ENCODE measurements around the gene CLMP. TPM values are rescaled to one million over a fixed set of nuclear protein-coding genes. Genes with fewer than 3 reads are reported as not detected.

CLMP gene
- total and polyA plus RNA-seq, 9 of the 15 experiments (the other 6 are each of a cell fraction or from before 2014, with no cell fraction given) = 0.02 to 0.15 (median 0.03) TPM; not detected in 6

DNA sequence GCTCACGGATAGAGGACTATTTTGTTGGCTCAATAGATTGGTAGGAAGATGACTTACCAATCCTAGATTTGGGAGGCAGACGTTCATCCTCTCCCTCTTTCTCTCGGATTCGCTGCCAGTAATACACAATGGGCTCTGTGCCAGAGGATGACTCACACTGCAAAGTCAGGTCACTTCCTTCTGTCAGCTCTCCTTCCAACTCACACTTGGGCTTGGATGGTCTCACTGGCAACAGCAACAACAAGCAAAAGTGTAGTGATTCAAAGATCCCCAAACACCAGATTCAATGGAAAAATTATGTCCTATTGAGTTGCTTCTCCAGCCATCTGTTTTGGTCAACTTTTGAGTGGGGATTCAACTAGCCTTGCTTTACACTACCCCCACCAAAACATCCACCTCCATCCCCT lies 111.4 kb downstream of the CLMP start (continued):
- TF ChIP-seq, protein P1, sequence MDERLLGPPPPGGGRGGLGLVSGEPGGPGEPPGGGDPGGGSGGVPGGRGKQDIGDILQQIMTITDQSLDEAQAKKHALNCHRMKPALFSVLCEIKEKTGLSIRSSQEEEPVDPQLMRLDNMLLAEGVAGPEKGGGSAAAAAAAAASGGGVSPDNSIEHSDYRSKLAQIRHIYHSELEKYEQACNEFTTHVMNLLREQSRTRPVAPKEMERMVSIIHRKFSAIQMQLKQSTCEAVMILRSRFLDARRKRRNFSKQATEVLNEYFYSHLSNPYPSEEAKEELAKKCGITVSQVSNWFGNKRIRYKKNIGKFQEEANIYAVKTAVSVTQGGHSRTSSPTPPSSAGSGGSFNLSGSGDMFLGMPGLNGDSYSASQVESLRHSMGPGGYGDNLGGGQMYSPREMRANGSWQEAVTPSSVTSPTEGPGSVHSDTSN (CRISPR knock-in tag; IDR thresholded peaks at IDR 0.05; ENCODE audit: low read depth) = no peak
- TF ChIP-seq, protein P1 (tag; conservative IDR thresholded peaks at IDR 0.05; ENCODE audit: low read depth) = peak; percentile 41
- TF ChIP-seq HIVEP1 (CRISPR knock-in tag; IDR thresholded peaks at IDR 0.05) (no peak), ETV1 (tag; conservative IDR thresholded peaks at IDR 0.05; ENCODE audit: low read depth) (0 out of 2 replicates have a peak, but pooled peaks have one; percentile 31), SMAD1 (IDR thresholded peaks at IDR 0.05; ENCODE audit: low read depth, low read length, partially characterized antibody) (peak; percentile 57), EP400 (IDR thresholded peaks at IDR 0.05) (no peak), KAT2B (IDR thresholded peaks at IDR 0.05; ENCODE audit: low read depth, low read length) (no peak), RFX1 (IDR thresholded peaks at IDR 0.05) (peak; percentile 71), NR2C1 (IDR thresholded peaks at IDR 0.05) (no peak), NR2C1 (tag; IDR thresholded peaks at IDR 0.05) (no peak), ZBTB7A (IDR thresholded peaks at IDR 0.05; ENCODE audit: borderline replicate concordance, control insufficient read depth, low read depth, low read length) (no peak), NUFIP1 (IDR thresholded peaks at IDR 0.05; ENCODE audit: partially characterized antibody) (no peak), HLTF (IDR thresholded peaks at IDR 0.05) (no peak), SMARCE1 (IDR thresholded peaks at IDR 0.05) (peak; percentile 77), MXI1 (IDR thresholded peaks at IDR 0.05; ENCODE audit: low read depth, low read length) (no peak), ZNF707 (CRISPR knock-in tag; conservative IDR thresholded peaks at IDR 0.05) (no peak), KHSRP (IDR thresholded peaks at IDR 0.05) (no peak), ARHGAP35 (IDR thresholded peaks at IDR 0.05; ENCODE audit: partially characterized antibody) (no peak), ATF7 (IDR thresholded peaks at IDR 0.05) (peak; percentile 88)
- TF ChIP-seq, protein P2, sequence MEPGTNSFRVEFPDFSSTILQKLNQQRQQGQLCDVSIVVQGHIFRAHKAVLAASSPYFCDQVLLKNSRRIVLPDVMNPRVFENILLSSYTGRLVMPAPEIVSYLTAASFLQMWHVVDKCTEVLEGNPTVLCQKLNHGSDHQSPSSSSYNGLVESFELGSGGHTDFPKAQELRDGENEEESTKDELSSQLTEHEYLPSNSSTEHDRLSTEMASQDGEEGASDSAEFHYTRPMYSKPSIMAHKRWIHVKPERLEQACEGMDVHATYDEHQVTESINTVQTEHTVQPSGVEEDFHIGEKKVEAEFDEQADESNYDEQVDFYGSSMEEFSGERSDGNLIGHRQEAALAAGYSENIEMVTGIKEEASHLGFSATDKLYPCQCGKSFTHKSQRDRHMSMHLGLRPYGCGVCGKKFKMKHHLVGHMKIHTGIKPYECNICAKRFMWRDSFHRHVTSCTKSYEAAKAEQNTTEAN (CRISPR knock-in tag; IDR thresholded peaks at IDR 0.05) = no peak
- TF ChIP-seq, protein P3, sequence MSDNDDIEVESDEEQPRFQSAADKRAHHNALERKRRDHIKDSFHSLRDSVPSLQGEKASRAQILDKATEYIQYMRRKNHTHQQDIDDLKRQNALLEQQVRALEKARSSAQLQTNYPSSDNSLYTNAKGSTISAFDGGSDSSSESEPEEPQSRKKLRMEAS (CRISPR knock-in tag; IDR thresholded peaks at IDR 0.05) = no peak
- TF ChIP-seq, protein P4, sequence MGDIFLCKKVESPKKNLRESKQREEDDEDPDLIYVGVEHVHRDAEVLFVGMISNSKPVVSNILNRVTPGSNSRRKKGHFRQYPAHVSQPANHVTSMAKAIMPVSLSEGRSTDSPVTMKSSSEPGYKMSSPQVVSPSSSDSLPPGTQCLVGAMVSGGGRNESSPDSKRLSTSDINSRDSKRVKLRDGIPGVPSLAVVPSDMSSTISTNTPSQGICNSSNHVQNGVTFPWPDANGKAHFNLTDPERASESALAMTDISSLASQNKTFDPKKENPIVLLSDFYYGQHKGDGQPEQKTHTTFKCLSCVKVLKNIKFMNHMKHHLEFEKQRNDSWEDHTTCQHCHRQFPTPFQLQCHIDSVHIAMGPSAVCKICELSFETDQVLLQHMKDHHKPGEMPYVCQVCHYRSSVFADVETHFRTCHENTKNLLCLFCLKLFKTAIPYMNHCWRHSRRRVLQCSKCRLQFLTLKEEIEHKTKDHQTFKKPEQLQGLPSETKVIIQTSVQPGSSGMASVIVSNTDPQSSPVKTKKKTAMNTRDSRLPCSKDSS (IDR thresholded peaks at IDR 0.05; ENCODE audit: low read depth, partially characterized antibody) = no peak
- TF ChIP-seq, protein P5, sequence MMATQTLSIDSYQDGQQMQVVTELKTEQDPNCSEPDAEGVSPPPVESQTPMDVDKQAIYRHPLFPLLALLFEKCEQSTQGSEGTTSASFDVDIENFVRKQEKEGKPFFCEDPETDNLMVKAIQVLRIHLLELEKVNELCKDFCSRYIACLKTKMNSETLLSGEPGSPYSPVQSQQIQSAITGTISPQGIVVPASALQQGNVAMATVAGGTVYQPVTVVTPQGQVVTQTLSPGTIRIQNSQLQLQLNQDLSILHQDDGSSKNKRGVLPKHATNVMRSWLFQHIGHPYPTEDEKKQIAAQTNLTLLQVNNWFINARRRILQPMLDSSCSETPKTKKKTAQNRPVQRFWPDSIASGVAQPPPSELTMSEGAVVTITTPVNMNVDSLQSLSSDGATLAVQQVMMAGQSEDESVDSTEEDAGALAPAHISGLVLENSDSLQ (IDR thresholded peaks at IDR 0.05) = peak; percentile 48
- TF ChIP-seq, protein P6, sequence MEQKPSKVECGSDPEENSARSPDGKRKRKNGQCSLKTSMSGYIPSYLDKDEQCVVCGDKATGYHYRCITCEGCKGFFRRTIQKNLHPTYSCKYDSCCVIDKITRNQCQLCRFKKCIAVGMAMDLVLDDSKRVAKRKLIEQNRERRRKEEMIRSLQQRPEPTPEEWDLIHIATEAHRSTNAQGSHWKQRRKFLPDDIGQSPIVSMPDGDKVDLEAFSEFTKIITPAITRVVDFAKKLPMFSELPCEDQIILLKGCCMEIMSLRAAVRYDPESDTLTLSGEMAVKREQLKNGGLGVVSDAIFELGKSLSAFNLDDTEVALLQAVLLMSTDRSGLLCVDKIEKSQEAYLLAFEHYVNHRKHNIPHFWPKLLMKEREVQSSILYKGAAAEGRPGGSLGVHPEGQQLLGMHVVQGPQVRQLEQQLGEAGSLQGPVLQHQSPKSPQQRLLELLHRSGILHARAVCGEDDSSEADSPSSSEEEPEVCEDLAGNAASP (IDR thresholded peaks at IDR 0.05) = no peak

Data from K562 (cell line).